GM12872 (cell line): ENCODE data around the gene NSUN4.

Experiments used
- TF ChIP-seq, protein P1 (sequence below): IDR thresholded peaks from 3 replicates; pipeline ENCODE4 v1.5.1; 2011; ENCODE audit warnings: low read depth, mild to moderate bottlenecking, low read length, moderate library complexity; ENCODE audit not compliant: insufficient read depth

The NSUN4 gene

GRCh38 chr1:46401964-46402626 is 61.5 kb downstream of the NSUN4 start:
- TF ChIP-seq, protein P1, sequence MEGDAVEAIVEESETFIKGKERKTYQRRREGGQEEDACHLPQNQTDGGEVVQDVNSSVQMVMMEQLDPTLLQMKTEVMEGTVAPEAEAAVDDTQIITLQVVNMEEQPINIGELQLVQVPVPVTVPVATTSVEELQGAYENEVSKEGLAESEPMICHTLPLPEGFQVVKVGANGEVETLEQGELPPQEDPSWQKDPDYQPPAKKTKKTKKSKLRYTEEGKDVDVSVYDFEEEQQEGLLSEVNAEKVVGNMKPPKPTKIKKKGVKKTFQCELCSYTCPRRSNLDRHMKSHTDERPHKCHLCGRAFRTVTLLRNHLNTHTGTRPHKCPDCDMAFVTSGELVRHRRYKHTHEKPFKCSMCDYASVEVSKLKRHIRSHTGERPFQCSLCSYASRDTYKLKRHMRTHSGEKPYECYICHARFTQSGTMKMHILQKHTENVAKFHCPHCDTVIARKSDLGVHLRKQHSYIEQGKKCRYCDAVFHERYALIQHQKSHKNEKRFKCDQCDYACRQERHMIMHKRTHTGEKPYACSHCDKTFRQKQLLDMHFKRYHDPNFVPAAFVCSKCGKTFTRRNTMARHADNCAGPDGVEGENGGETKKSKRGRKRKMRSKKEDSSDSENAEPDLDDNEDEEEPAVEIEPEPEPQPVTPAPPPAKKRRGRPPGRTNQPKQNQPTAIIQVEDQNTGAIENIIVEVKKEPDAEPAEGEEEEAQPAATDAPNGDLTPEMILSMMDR: no peak

- TF ChIP-seq, protein P1: no peak
These were observed 63.3 kb downstream of the NSUN4 start for GRCh38 chr1:46403916-46404315.

DNA sequence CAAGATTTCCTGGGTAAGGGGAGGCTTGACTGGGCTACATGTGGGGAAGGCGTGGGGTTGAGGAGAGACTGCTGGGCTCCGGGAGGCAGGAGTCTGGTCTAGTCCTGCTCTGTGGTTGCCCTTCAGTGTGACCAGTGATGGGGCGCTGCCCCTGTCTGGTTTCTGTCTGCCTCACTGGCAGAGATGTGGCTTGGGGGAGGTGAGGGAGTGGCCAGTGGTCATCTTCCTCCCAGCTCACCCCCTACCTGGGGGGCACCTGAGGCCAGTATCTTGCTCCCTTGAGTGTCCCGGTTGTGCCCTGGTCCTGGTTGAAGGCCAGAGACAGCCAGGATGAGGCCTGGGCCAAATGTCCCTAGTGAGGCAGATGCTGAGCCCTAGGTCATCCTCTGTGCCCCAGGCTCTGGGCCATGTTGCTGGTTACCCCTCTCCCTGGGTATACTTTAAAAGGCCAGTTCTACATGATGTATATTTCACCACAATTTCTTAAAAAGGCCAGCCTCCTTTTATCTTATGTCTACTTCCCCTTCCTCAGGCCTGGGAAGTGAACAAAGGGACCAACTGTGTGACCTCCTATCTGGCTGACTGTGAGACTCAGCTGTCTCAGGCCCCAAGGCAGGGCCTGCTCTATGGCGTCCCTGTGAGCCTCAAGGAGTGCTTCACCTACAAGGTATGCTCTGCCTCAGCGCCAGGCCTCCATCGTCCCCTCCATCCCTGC is 64.0 kb downstream of the NSUN4 start:
- TF ChIP-seq, protein P1: no peak

DNA sequence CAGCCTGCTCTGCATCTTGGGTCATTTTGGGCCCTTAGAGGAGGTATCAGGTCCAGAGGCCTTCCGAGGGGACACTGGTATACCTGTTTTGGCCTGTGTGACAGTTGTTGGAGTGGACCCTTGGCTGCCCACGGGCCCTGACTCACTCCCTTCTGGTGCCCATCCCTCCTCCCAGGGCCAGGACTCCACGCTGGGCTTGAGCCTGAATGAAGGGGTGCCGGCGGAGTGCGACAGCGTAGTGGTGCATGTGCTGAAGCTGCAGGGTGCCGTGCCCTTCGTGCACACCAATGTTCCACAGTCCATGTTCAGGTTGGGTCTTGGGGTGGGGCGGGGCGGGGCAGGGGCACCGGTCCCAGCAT is 64.6 kb downstream of the NSUN4 start:
- TF ChIP-seq, protein P1: no peak

DNA sequence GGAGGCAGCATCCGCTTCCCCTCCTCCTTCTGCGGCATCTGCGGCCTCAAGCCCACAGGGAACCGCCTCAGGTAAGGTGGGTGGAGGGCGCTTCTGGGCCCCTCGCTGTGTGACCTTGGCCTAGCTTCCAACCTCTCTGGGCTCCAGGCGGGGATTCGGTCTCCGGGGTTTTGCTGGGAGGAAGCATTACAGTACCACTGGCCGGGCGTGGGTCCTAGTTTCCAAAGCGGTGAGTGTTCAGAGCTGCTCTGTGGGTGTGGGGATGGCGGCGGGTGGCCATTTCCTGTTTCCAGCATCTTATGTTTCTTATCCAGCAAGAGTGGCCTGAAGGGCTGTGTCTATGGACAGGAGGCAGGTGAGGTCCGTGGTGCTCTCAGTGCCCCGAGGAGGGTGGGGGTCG is 65.1 kb downstream of the NSUN4 start:
- TF ChIP-seq, protein P1: no peak

GRCh38 chr1:46406881-46407608 is 66.4 kb downstream of the NSUN4 start:
- TF ChIP-seq, protein P1: no peak

DNA sequence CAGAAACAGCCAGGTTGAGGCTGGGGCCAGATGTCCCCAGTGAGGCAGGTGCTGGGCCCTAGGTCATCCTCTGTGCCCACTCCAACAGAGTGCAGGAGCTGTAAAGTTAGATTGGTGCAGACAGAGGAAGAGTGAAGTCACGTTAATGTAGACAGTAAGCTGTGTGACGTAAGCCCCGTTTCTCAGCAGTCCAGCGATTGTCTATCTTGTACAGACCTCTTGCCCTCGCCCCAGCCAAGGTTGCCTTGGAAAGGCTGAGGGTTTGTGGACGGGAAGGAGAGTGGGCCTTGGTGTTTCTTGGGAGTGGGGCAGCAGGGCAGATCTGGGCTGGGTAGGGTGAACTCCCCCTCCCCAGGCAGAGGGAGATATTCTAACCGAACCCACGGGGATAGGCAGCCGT is 67.0 kb downstream of the NSUN4 start:
- TF ChIP-seq, protein P1: no peak
